ENCODE results near the gene LTBR. TPM values are rescaled to one million over a fixed set of nuclear protein-coding genes. Genes with fewer than 3 reads are reported as not detected.

LTBR gene
- total and polyA plus RNA-seq, 2 donors (not counting 3 experiments of a cell fraction or from before 2014, with no cell fraction given): 70.7 to 102 TPM

DNA sequence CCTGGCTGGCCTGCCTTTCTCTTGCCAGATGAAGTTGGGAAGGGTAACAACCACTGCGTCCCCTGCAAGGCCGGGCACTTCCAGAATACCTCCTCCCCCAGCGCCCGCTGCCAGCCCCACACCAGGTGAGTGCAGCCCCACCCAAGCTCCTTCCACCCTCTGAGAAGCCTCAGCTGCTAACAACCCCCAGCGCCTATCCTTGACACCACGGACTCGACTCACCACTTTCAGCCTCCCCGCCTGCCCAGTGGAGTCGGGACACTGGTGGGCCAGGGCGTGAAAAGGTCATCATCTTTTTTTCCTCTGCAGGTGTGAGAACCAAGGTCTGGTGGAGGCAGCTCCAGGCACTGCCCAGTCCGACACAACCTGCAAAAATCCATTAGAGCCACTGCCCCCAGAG is 2.1 kb downstream of the LTBR start:
- peaks cover 20% of the 10 kb centered on the region for H3K79me2 ChIP-seq (ENCODE audit: control insufficient read depth, insufficient read depth, low read length)
- ChIA-PET POLR2A (no interaction called here), CTCF (interaction anchor here (0.6 kb wide), 1 partner anchor 89 kb away, joined by 3 read pairs; no protein-coding TSS in a partner anchor)
- no peaks in the 10 kb centered on the region for H4K20me1 ChIP-seq (replicated peaks; ENCODE audit: control insufficient read depth, extremely low read depth, insufficient read depth, low read length)
- no peaks in the 10 kb centered on the region for H3K27me3 ChIP-seq (ENCODE audit: control insufficient read depth in 2 of 2, insufficient read depth in 2 of 2, low read length in 2 of 2)
- dilution Hi-C loops (cut with MboI; ENCODE audit: extremely low pct_ligation_motif_present, low sequenced_read_pairs): no loop called here
- FAIRE-seq (no peak), DNase-seq (ENCODE audit: low read depth, low spot score) (no peak)
- peaks cover 20% of the 10 kb centered on the region for H3K4me1 ChIP-seq (ENCODE audit: control insufficient read depth, extremely low read depth, insufficient read depth, low read length)
- H3K36me3 ChIP-seq (ENCODE audit: control insufficient read depth in 2 of 2, extremely low read depth in 1 of 2, insufficient read depth in 2 of 2, low read length in 2 of 2): peaks cover 9 to 29% of the 10 kb centered on the region in 2 experiments
- no peaks in the 10 kb centered on the region for H3K9me1 ChIP-seq (replicated peaks; ENCODE audit: control insufficient read depth, extremely low read depth, insufficient read depth, low read length)
- no peak overlapping the region for H3K4me2 ChIP-seq (ENCODE audit: insufficient read depth, low read length)
- H3K4me3 ChIP-seq (replicated peaks in 1 of 3; ENCODE audit: insufficient read depth in 1 of 3, low read depth in 1 of 3, low read length in 3 of 3): no peak overlapping the region
- no peak overlapping the region for H2AFZ ChIP-seq (ENCODE audit: low read depth, low read length)
- intact Hi-C loops (cut with micrococcal nuclease): no loop called here
- H3K9ac ChIP-seq (replicated peaks; ENCODE audit: extremely low read depth, insufficient read depth, low read length): no peak overlapping the region
- no peak overlapping the region for H3K27ac ChIP-seq (ENCODE audit: insufficient read depth, low read depth, low read length)
- no peaks in the 10 kb centered on the region for H3K9me3 ChIP-seq (replicated peaks; ENCODE audit: control insufficient read depth, insufficient read depth, low read length)
- TF ChIP-seq GATA2 (IDR thresholded peaks at IDR 0.05; ENCODE audit: insufficient read depth, insufficient read length, low read depth, low read length) (no peak), EZH2 (IDR thresholded peaks at IDR 0.05; ENCODE audit: borderline replicate concordance, low read depth, low read length, severe bottlenecking) (no peak), POLR2A (IDR thresholded peaks at IDR 0.05; ENCODE audit: low read depth, low read length) (no peak), JUN (IDR thresholded peaks at IDR 0.05; ENCODE audit: borderline replicate concordance, insufficient read depth, insufficient read length, low read depth) (no peak), MYC (IDR thresholded peaks at IDR 0.05; ENCODE audit: low read depth, low read length) (no peak), POLR2AphosphoS5 (IDR thresholded peaks at IDR 0.05; ENCODE audit: insufficient read depth, low read depth, low read length) (no peak), FOS (IDR thresholded peaks at IDR 0.05; ENCODE audit: borderline replicate concordance, insufficient read depth, low read length) (no peak)
- TF ChIP-seq, protein P1, sequence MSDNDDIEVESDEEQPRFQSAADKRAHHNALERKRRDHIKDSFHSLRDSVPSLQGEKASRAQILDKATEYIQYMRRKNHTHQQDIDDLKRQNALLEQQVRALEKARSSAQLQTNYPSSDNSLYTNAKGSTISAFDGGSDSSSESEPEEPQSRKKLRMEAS (IDR thresholded peaks at IDR 0.05; ENCODE audit: insufficient read depth, insufficient read length): no peak
- TF ChIP-seq, protein P2, sequence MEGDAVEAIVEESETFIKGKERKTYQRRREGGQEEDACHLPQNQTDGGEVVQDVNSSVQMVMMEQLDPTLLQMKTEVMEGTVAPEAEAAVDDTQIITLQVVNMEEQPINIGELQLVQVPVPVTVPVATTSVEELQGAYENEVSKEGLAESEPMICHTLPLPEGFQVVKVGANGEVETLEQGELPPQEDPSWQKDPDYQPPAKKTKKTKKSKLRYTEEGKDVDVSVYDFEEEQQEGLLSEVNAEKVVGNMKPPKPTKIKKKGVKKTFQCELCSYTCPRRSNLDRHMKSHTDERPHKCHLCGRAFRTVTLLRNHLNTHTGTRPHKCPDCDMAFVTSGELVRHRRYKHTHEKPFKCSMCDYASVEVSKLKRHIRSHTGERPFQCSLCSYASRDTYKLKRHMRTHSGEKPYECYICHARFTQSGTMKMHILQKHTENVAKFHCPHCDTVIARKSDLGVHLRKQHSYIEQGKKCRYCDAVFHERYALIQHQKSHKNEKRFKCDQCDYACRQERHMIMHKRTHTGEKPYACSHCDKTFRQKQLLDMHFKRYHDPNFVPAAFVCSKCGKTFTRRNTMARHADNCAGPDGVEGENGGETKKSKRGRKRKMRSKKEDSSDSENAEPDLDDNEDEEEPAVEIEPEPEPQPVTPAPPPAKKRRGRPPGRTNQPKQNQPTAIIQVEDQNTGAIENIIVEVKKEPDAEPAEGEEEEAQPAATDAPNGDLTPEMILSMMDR (IDR thresholded peaks at IDR 0.05; ENCODE audit: extremely low read depth in 1 of 2, insufficient read depth in 1 of 2, low read depth in 1 of 2, low read length in 2 of 2): no peak
- BruUV-seq (replicated peaks): no TSS peak

Data from endothelial cell of umbilical vein (primary cell).